ENCODE measurements around the gene PLSCR5.

DNA sequence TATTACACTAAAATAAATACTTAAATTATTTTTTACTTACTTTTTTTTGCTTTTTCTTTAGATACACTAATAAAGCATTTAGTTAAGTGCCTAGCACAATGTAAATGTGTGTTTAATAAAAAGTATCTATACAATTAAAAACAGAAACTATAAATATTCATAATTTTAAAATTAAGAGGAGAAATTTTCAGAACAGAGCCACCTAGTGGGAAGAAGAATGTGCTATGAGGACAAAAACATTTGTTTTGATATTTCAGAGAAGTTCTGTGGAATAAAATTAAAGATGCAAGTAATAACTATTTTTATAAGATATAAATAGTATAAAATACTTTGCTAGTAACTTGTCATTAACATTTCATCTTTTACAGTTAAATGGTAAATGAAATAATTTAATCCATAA, 33.6 kb upstream of the PLSCR5 start:
- TF ChIP-seq CTCF (optimal IDR thresholded peaks at IDR 0.05 in 1 of 3, IDR thresholded peaks at IDR 0.05 in 1 of 3, conservative IDR thresholded peaks at IDR 0.05 in 1 of 3; ENCODE audit: extremely low read depth in 1 of 3, insufficient read depth in 2 of 3, low read length in 3 of 3) (peak in 1 of 3 experiments; percentile 12), EZH2 (IDR thresholded peaks at IDR 0.05; ENCODE audit: low read length) (no peak)

All from keratinocyte (primary cell).